ENCODE measurements around the gene CHPF2. TPM values are rescaled to one million over a fixed set of nuclear protein-coding genes. Genes with fewer than 3 reads are reported as not detected.

The CHPF2 gene
- total and polyA plus RNA-seq, 2 experiments from 2014 or later, result 4.8 to 26.1 TPM

- no peak overlapping the region for H3K4me3 ChIP-seq
- Mint-ChIP-seq H3K9me3 (no peaks in the 10 kb centered on the region), H3K27me3 (ENCODE audit: insufficient read depth, low read depth, poor library complexity) (peaks cover 14% of the 10 kb centered on the region), H3K4me3 (no peak overlapping the region), H3K27ac (no peak overlapping the region), H3K36me3 (ENCODE audit: low read depth) (peaks cover 15% of the 10 kb centered on the region), H3K4me1 (peaks cover 30% of the 10 kb centered on the region)
- TF ChIP-seq ZNF331 (CRISPR knock-in tag; IDR thresholded peaks at IDR 0.05; ENCODE audit: low read depth) (no peak), EZH2phosphoT487 (IDR thresholded peaks at IDR 0.05; ENCODE audit: unreplicated experiment) (no peak), POLR2AphosphoS5 (IDR thresholded peaks at IDR 0.05; ENCODE audit: low read depth) (no peak), ZNF114 (CRISPR knock-in tag; IDR thresholded peaks at IDR 0.05) (no peak), JUNB (IDR thresholded peaks at IDR 0.05; ENCODE audit: unreplicated experiment) (no peak), CREB1 (CRISPR knock-in tag; IDR thresholded peaks at IDR 0.05; ENCODE audit: low read depth) (no peak), ETS1 (IDR thresholded peaks at IDR 0.05) (no peak), REST (IDR thresholded peaks at IDR 0.05; ENCODE audit: unreplicated experiment) (no peak), EZH2 (IDR thresholded peaks at IDR 0.05; ENCODE audit: low read depth, unreplicated experiment) (no peak), NANOG (IDR thresholded peaks at IDR 0.05; ENCODE audit: borderline replicate concordance) (no peak), STAT1 (IDR thresholded peaks at IDR 0.05; ENCODE audit: unreplicated experiment) (no peak)
- TF ChIP-seq, protein P1, sequence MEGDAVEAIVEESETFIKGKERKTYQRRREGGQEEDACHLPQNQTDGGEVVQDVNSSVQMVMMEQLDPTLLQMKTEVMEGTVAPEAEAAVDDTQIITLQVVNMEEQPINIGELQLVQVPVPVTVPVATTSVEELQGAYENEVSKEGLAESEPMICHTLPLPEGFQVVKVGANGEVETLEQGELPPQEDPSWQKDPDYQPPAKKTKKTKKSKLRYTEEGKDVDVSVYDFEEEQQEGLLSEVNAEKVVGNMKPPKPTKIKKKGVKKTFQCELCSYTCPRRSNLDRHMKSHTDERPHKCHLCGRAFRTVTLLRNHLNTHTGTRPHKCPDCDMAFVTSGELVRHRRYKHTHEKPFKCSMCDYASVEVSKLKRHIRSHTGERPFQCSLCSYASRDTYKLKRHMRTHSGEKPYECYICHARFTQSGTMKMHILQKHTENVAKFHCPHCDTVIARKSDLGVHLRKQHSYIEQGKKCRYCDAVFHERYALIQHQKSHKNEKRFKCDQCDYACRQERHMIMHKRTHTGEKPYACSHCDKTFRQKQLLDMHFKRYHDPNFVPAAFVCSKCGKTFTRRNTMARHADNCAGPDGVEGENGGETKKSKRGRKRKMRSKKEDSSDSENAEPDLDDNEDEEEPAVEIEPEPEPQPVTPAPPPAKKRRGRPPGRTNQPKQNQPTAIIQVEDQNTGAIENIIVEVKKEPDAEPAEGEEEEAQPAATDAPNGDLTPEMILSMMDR (conservative IDR thresholded peaks at IDR 0.05; ENCODE audit: low read depth in 2 of 2), result no peak
- TF ChIP-seq, protein P2, sequence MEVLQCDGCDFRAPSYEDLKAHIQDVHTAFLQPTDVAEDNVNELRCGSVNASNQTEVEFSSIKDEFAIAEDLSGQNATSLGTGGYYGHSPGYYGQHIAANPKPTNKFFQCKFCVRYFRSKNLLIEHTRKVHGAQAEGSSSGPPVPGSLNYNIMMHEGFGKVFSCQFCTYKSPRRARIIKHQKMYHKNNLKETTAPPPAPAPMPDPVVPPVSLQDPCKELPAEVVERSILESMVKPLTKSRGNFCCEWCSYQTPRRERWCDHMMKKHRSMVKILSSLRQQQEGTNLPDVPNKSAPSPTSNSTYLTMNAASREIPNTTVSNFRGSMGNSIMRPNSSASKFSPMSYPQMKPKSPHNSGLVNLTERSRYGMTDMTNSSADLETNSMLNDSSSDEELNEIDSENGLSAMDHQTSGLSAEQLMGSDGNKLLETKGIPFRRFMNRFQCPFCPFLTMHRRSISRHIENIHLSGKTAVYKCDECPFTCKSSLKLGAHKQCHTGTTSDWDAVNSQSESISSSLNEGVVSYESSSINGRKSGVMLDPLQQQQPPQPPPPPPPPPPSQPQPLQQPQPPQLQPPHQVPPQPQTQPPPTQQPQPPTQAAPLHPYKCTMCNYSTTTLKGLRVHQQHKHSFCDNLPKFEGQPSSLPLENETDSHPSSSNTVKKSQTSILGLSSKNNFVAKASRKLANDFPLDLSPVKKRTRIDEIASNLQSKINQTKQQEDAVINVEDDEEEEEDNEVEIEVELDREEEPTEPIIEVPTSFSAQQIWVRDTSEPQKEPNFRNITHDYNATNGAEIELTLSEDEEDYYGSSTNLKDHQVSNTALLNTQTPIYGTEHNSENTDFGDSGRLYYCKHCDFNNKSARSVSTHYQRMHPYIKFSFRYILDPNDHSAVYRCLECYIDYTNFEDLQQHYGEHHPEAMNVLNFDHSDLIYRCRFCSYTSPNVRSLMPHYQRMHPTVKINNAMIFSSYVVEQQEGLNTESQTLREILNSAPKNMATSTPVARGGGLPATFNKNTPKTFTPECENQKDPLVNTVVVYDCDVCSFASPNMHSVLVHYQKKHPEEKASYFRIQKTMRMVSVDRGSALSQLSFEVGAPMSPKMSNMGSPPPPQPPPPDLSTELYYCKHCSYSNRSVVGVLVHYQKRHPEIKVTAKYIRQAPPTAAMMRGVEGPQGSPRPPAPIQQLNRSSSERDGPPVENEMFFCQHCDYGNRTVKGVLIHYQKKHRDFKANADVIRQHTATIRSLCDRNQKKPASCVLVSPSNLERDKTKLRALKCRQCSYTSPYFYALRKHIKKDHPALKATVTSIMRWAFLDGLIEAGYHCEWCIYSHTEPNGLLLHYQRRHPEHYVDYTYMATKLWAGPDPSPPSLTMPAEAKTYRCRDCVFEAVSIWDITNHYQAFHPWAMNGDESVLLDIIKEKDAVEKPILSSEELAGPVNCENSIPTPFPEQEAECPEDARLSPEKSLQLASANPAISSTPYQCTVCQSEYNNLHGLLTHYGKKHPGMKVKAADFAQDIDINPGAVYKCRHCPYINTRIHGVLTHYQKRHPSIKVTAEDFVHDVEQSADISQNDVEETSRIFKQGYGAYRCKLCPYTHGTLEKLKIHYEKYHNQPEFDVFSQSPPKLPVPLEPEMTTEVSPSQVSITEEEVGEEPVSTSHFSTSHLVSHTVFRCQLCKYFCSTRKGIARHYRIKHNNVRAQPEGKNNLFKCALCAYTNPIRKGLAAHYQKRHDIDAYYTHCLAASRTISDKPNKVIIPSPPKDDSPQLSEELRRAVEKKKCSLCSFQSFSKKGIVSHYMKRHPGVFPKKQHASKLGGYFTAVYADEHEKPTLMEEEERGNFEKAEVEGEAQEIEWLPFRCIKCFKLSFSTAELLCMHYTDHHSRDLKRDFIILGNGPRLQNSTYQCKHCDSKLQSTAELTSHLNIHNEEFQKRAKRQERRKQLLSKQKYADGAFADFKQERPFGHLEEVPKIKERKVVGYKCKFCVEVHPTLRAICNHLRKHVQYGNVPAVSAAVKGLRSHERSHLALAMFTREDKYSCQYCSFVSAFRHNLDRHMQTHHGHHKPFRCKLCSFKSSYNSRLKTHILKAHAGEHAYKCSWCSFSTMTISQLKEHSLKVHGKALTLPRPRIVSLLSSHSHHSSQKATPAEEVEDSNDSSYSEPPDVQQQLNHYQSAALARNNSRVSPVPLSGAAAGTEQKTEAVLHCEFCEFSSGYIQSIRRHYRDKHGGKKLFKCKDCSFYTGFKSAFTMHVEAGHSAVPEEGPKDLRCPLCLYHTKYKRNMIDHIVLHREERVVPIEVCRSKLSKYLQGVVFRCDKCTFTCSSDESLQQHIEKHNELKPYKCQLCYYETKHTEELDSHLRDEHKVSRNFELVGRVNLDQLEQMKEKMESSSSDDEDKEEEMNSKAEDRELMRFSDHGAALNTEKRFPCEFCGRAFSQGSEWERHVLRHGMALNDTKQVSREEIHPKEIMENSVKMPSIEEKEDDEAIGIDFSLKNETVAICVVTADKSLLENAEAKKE (CRISPR knock-in tag; IDR thresholded peaks at IDR 0.05), result no peak
- H3F3A ChIP-seq (replicated peaks; ENCODE audit: low read depth), result no peaks in the 10 kb centered on the region
- H3K9me2 ChIP-seq (ENCODE audit: insufficient read depth), result no peaks in the 10 kb centered on the region
- peaks cover 15% of the 10 kb centered on the region; the same call in 1 of the 2 replicates for H4K20me1 ChIP-seq (replicated peaks; ENCODE audit: insufficient read depth)
- no peak overlapping the region for H3K4me2 ChIP-seq
- ATAC-seq (no peak), DNase-seq (ENCODE audit: low spot score) (no peak)
- H3K36me3 ChIP-seq (ENCODE audit: insufficient read depth), result no peaks in the 10 kb centered on the region
- peaks cover 7% of the 10 kb centered on the region for H3K27me3 ChIP-seq (ENCODE audit: insufficient read depth)
- no peak overlapping the region for H3K27ac ChIP-seq (ENCODE audit: low read depth)
- H2AFZ ChIP-seq, result no peak overlapping the region
- H3K4me1 ChIP-seq (ENCODE audit: insufficient read depth), result peaks cover 10% of the 10 kb centered on the region; the same call in 1 of the 2 replicates
- H3K79me2 ChIP-seq (replicated peaks; ENCODE audit: insufficient read depth), result peaks cover 5% of the 10 kb centered on the region
Observed at GRCh38 chr7:151238924-151239836, 6.9 kb downstream of the CHPF2 start.

All from GM23338 (cell line).